ENCODE results near the gene BNC1.
"Not testable (repeated sequence)": the region's sequence is repeated elsewhere in the genome, so short reads cannot be mapped to it uniquely, and the experiment has no call there.

BNC1 gene

DNA sequence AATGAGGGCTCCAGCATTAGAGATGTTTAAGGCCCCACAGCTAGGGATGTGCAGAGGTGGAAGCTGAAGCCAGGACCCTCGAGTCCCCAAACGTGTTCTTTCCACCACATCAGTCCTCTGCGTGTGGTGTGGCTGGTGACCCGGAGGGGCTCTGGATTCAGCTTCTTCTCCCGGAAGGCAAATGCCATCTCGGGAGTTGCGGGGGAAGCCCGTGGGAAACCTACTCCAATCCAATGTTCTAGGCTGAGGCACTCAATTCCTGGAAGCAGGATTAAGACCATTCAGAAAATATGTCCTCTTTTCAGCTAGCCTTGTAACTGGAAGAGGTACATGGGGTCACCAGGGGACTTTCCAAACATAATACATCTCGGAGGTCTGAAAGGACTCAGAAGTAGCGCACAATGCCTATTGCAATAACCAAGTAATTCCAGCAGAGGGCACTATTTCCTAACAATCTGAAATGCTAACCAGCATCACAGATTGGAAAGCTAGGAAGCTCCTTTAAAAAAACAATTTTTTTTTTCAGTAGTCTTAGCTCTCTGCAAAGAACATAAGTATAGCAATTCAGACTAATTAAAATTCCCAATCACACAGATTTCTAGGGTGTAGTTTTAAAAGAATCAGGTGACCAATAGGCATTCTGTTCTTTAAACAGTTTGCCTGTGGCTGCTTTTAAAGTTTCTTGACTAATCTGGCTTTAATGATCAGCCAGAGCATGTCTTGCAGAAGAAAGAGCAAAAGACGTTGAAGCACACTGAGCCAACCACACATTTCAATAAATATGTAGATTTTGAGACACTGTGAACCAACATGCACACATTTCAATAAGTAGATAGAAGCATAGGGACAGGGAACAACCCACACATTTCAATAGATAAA, 36.1 kb downstream of the BNC1 start:
- TF ChIP-seq, protein P1, sequence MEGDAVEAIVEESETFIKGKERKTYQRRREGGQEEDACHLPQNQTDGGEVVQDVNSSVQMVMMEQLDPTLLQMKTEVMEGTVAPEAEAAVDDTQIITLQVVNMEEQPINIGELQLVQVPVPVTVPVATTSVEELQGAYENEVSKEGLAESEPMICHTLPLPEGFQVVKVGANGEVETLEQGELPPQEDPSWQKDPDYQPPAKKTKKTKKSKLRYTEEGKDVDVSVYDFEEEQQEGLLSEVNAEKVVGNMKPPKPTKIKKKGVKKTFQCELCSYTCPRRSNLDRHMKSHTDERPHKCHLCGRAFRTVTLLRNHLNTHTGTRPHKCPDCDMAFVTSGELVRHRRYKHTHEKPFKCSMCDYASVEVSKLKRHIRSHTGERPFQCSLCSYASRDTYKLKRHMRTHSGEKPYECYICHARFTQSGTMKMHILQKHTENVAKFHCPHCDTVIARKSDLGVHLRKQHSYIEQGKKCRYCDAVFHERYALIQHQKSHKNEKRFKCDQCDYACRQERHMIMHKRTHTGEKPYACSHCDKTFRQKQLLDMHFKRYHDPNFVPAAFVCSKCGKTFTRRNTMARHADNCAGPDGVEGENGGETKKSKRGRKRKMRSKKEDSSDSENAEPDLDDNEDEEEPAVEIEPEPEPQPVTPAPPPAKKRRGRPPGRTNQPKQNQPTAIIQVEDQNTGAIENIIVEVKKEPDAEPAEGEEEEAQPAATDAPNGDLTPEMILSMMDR (conservative IDR thresholded peaks at IDR 0.05) = peak; percentile 96

GRCh38 chr15:83243634-83244033, 40.8 kb downstream of the BNC1 start:
- TF ChIP-seq, protein P1 (conservative IDR thresholded peaks at IDR 0.05) = no peak
- no peak overlapping the region for H3K27ac ChIP-seq

More for the DNA sequence above, 36.1 kb downstream of the BNC1 start:
- no peak overlapping the region for H3K27ac ChIP-seq

DNA sequence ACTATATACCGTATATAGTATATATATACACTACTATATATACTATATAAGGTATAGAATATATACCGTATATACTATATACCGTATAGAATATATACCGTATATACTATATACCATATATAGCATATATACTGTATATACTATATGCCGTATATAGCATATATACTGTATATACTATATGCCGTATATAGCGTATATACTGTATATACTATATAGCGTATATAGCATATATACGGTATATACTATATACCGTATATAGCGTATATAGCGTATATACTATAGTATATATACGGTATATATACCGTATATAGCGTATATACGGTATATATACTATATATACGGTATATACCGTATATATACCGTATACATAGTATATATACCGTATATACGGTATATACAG, 54.2 kb downstream of the BNC1 start:
- TF ChIP-seq, protein P1 (conservative IDR thresholded peaks at IDR 0.05) = no peak
- no peak overlapping the region for H3K27ac ChIP-seq

DNA sequence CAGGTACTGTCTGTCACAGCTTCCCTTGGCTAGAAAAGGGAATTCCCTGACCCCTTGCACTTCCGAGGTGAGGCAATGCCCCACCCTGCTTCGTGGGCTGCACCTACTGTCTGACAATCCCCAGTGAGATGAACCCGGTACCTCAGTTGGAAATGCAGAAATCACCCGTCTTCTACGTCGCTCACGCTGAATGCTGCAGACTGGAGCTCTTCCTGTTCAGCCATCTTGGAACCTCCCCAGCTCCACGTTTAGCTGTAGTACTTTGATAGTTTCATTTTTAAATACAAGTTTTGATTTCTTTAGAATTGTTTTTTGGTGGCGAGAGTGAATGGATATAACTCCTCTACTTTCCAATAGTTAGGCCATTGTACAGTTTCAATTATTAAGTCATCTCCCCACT, 59.0 kb downstream of the BNC1 start:
- no peak overlapping the region for H3K27ac ChIP-seq
- TF ChIP-seq, protein P1 (conservative IDR thresholded peaks at IDR 0.05) = no peak

DNA sequence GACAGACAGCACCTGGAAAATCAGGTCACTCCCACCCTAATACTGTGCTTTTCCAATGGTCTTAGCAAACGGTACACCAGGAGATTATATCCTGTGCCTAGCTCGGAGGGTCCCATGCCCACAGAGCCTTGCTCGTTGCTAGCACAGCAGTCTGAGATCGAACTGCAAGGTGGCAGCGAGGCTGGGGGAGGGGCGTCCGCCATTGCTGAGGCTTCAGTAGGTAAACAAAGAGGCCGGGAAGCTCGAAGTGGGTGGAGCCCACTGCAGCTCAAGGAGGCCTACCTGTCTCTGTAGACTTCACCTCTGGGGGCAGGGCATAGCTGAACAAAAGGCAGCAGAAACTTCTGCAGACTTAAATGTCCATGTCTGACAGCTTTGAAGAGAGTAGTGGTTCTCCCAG, 62.7 kb downstream of the BNC1 start:
- H3K27ac ChIP-seq = not testable (repeated sequence)

DNA sequence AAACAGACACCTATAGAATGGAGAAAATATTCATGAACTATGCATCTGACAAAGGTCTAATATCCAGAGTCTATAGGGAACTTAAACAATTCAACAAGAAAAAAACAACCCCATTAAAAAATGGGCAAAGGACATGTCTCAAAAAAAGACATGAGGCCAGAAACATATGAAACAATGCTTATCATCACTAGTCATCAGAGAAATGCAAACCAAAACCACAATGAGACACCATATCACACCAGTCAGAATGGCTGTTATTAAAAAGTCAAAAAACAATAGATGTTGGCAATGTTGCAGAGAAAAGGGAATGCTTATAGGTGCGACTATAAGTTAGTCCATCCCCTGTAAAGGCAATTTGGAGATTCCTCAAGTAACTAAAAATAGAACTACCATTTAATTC, 65.4 kb downstream of the BNC1 start:
- TF ChIP-seq, protein P1 (conservative IDR thresholded peaks at IDR 0.05) = no peak
- no peak overlapping the region for H3K27ac ChIP-seq

- TF ChIP-seq, protein P1 (conservative IDR thresholded peaks at IDR 0.05) = no peak
- H3K27ac ChIP-seq = no peak overlapping the region
Measured at GRCh38 chr15:83215306-83215705, 69.2 kb downstream of the BNC1 start.

- peak overlapping the region; percentile 93 for H3K27ac ChIP-seq
- TF ChIP-seq, protein P1 (conservative IDR thresholded peaks at IDR 0.05) = 0 out of 2 replicates have a peak, but pooled peaks have one; percentile 20
Measured at GRCh38 chr15:83210619-83211018, 73.8 kb downstream of the BNC1 start.

Measured in VCaP (cell line).